ENCODE data around the gene CLVS2.
A peak's percentile ranks its signal among the peaks of the same experiment; 100 is the strongest.

Gene CLVS2, protein sequence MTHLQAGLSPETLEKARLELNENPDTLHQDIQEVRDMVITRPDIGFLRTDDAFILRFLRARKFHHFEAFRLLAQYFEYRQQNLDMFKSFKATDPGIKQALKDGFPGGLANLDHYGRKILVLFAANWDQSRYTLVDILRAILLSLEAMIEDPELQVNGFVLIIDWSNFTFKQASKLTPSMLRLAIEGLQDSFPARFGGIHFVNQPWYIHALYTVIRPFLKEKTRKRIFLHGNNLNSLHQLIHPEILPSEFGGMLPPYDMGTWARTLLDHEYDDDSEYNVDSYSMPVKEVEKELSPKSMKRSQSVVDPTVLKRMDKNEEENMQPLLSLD

DNA sequence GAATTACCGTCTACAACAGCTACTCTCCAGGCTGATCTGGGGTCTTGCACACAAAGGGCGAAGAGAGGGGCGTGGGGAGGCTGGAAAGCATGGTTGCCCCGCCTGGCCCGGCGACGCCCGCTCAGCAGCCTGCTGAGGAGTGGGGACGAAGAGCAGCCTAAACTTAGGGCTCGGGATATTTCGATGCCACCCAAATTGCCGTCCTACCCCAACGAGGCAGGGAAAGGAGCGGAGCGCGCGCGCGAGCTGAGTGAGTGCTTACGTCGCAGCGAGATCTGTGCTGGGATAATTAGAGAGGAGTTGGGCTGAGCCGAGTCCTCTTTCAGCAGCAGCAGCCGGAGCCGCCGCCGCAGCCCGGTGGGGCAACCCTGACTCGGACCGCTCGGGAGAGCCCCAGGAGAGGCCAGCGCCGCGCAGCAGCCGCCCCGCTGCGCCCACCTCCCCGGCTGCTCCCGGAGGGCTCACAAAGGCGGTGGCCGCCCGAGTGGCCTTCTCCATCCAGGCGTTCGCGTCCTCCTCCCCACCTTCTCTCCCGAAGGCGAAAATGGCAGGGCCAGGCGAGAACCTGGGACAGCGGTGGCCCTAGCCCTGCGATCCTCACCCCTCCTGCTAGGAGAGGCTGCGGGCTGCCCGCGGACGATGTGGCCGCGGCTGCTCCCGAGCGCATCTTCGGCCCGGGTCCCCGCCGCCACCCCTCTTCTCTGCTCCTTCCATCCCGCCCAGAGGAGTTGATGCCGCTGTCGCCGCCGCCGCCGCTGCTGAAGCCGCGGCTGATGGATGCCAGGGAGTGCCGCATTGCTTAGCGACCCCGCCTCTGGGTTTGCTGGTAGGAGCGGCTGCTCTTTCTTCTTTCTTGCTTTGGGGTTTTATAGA, at the start of gene CLVS2:
CLVS2 (plus strand) TSS at position 315 of the 873 bp plus-strand sequence. CDS start 1,543 bp downstream, outside the sequence.
- peak; percentile 64 for DNase-seq

DNA sequence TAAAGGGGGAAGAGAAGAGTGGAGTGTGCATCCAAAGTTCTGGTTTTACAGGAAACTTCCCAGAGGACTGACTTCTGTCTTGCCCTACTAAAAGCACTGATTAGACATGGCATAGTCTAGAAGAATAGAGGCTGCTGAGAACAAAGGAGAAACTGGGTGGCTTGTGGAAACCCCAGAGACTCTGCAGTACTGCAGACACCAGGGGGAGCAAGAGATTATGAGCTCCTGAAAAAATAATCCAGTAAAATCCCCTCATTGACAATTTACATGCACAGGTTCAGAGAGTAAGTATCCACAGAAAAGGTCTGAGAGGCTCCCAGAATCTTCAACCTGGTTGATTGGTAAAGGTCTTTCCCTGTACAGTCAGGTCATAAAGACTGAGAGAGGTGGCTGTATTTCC, 48.7 kb upstream of the CLVS2 start:
- no peak for DNase-seq

DNA sequence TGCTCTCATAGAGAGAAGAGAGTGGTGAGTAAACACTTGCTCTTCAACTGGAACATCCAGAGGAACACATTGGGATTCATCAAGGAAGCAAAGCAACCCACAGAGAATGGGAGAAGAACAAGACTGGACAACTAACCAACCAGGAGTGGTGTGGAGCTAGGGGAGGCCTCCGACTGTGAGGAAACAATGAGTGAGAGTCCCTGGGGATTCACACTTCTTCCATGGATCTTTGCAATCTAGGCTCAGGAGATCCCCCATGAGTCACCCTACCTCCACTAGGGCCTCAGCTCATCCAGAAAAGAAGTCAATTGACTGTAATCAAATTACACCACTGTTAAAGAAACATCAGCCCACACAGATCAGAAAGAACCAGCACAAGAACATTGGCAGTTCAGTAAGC, 42.3 kb upstream of the CLVS2 start:
- DNase-seq = peak; percentile 16

DNA sequence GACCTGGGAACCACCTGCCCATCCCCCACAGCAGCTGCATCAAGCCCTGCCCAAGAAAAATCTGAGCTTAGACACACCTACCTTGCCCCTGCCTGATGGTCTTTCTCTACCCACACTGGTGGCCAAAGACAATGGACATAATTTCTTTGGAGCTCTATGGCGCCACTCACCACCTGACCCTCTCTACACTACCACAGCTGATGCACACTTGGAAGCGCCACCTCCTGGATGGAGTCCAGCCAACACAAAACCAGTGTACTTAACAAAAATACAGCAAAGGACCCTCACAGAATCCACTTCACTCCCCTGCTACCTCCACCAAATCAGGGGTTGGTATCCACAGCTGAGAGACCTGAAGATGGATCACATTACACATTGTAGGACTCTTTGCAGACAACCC, 39.7 kb upstream of the CLVS2 start:
- DNase-seq = no peak

DNA sequence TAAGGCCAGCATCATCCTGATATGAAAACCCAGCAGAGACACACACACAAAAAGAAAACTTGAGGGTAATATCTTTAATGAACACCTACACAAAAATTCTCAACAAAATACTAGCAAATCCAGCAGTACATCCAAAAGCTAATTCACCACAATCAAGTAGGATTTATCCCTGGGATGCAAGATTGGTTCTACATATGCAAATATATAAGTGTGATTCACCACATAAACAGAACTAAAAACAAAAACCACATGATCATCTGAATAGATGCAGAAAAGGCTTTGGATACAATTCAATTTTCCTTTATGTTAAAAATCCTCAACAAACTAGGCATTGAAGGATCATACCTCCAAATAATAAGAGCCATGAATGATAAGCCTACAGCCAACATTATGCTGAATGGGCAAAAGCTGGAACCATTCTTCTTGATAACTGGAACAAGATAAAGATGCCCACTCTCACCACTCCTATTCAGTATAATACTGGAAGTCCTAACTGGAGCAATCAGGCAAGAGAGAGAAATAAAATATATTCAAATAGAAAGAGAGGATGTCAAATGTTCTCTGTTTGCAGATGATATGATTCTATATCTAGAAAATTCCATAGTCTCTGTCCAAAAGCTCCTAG, 33.9 kb upstream of the CLVS2 start:
- no peak for DNase-seq

DNA sequence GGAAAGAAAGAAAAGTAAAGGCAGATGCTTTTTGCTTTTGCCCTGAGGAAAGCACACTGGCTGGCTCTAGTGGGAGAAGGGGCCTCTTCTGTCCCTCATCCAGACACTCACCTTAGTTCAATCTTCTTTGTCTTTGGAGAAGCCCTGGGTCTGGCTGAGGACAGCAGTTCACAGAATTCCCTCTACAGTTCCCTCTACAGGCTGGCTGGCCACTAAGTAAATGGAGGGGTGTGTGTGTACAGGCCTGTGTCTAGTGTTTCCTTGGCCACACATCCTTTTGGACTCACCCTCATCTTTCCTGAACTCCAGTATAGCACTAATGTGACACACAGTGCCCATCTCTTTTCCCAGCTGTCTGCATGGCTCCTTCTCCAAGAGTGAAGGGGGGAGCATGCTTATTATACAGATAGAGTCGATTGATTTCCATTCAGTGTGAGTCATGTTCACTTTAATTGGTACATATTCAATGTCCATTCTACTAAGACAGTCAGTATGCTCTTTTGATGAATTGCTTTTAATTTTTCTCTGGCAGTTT, 26.0 kb upstream of the CLVS2 start:
- DNase-seq = no peak

DNA sequence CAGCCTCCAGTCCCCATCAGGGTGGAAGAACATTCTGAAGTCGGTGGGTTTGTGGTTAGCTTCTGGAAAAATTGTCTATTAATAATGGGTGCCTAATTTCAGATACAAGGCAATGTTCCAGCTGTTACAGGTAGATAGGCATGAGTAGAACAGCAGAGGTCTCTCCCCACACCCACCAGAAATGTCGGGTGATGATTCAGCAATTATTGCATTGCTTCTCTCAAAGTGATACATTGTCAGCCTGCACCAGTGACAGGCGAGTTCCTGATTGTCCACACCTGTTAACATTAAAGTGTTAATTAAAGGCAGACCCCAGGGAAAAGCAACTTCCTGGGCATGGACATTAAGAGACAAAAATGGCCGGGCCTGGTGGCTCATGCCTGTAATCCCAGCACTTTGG, 18.9 kb upstream of the CLVS2 start:
- no peak for DNase-seq

DNA sequence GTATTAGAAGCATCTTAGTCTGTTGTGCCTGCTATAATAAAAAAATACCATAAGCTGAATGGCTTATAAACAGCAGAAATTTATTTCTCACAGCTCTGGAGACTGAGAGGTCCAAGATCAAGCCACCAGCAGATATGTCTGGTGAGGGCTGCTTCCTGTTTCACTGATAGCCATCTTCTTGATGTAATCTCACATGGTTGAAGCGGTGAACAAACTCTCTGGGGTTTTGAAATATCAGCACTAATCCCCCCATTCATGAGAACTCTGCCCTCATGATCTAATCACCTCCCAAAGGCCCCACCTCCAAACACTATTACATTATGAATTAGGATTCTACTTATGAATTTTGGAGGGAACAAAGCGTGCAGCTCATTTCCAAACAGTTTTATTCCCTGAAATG, 11.6 kb upstream of the CLVS2 start:
- DNase-seq = no peak

DNA sequence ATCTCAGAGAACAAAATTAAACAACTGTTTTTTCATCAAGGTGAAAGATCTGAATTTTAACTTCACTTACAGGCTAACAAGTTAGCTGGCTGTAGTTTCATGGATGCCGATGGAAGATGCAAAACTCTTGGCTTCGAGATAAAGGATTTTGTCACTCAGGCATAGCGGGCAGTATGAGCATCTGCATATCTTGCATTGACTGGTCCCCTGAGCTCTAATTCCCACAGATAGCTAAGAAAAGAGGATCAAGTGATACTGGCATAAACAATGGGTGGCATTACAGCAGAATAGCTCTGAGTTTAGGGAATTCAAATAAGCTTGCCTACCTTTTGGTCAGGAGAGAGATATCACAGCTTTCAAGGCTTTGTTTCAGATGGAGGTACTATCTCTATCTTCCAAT, 1.8 kb upstream of the CLVS2 start:
- DNase-seq = no peak

DNA sequence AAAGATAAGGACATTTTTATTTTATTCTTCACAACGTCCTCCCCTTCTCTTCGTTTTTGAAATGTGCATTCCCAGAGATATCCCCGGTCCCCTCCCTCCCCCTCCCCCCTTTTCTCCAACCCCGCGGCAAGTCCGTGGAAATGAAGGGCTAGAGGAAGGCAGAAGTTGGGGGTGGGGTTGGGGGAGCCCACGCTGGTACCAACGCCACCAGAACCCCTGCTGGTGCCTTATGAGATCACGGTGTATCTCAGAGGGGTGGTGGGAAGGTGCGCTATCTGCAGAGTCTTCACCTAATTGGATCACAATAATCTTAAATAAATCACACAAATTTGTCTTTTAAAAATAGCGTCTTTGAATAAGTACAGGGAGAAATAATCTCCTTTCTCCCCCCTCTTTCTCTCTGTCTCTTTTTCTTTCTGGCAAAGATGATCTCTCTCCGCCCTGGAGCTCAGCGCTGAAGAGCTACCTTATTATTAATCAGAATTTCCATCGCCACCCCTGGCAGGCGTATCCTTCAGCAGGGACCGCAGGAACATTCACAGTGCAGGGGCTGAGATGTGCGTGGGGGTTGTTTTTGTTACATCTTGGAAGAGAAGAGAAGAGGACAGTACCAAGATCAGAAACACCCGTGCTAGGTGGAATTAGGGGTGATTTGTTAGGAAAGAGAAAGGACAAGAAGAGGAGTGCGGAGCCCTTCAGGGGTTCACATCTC, 915 bp downstream of the CLVS2 start:
- DNase-seq = no peak

DNA sequence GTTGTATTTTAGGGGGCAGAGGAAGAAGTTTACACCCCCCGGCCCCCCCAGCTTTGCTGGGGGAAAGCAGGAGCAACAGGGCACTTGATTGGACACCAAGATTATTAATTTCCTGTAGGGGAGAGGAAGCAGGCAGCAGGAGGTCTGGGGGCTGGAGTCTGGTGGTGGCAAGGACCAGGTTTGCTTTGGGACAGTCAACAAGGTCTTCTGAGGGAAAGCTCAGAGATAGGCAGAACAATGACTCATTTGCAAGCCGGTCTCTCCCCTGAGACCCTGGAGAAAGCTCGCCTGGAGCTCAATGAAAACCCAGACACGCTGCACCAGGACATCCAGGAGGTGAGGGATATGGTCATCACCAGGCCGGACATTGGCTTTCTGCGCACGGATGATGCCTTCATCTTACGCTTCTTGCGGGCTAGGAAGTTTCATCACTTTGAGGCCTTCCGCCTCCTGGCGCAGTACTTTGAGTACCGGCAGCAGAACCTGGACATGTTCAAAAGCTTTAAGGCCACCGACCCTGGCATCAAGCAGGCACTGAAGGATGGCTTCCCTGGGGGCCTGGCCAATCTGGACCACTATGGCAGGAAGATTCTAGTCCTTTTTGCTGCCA, 1.6 kb downstream of the CLVS2 start:
- no peak for DNase-seq

DNA sequence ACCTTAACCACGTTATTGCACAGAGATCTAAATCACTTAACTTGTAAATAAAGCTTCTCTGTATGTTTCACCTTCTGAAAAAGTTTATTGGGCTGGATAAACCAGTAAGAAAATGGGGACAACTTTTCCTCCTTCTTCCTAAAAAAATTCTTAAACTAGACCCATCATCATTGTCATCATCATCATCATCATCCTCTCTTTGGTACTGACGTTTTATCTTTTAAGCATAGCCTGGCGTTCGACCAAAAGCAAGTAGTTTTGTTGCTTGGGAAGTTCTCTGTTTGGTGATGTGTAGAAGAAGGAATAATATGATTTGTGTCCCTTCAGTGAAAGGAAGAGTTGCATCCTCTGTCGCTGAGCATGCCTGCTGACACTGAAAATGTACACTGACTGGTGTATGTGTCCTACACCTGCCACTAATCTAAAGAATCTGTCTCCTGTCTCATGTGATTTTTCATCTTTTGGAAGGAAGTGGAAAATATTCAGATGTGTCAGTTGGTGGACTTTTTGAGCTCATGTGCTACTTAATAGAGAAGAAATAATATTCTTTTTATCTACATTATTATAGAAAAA, 2.5 kb downstream of the CLVS2 start:
- DNase-seq = no peak

DNA sequence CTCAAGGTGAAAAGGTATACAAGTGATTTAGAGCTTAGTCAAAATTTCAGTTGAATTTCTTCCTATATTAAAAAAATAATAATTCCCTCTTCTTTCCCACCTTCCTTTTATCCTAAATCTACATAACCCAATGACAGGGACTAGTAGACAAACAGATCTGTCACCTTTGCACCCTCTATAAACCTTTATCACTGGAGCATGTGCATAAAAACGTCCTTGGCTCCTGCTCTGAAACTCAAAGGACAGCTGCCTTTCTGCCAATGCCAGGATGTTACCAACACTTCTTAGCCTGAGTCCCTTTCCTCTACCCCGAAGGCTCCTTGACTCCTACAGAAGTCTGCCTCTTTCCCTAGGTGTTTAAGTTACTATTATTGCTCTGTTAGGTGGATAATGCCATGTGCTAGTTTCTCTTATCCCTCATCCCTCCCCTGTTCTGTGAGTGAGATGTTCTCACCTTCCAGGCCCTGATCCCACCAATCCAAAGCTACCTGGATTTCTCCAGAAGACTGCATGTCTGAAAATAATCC, 4.3 kb downstream of the CLVS2 start:
- no peak for DNase-seq

DNA sequence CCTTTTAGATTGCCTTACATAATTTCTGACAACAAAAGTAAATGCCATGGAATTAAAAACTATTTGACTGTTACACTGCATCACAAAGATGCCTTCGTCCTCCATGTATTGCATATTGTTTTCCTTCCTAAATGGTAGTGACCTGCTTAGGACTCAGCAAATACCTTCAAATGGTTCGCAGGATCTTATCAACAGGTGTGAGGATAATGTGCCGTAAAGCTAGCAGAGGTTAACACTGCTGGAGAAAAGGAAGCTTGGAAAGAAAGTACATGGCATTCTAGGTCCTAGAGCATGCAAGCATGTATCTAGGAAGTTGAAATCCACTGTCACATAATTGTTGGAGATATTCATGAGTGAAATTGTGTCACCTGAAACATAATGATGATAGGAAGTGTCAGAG, 5.5 kb downstream of the CLVS2 start:
- no peak for DNase-seq

DNA sequence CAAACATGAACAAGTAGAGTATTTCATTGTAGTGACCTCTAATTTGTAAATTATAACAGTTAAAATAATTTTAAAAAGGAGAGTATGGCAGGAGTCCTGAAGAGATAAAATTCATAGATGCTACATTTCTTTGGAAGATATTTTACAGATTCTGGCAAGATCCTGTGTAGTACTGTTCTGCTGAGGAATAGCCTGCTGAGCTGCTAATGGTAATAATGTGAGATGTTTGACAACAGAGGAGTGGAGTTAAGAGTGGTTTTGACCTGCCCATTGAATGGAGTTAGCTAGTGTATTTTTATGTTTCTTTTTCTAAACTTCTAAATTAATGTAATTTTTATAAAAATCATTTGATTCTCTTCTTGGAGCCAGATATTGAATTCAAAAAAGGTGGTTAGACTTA, 11.8 kb downstream of the CLVS2 start:
- no peak for DNase-seq

DNA sequence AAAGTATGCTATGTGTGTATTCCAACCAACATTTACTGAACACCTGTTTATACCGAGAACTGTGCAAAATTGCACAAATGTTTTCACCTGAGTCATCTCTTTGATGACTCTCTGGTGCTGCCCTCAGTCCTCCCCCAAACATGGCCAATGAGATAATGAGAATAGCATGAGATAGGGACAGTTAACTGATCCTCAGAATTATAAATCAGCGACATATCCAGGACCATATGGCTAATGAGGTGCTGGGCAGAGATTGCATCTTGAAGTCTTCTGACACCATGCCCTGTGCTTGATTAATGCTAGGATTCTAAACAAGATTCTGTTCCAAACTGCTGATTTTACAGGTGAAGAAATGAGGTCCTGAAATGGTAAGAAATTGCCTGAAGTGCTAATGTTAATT, 13.0 kb downstream of the CLVS2 start:
- no peak for DNase-seq

DNA sequence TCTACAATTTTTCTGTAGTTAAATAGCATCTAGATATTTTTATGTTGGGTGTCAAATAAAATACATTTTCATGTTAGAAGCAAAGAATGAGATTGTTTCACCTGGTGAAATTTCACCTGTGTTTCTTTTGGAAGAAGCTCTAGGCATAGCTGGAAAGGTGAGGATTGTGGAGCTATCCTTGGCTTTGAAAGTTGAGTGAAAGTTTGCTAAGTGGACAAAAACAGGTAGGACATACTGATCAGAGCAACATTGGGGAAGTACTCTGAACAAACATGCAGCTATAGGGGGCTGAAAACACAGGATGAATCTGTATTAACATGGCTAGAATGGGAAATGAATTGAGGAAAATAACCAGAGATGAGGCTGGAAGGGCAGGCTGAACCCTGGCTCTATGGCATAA, 18.8 kb downstream of the CLVS2 start:
- DNase-seq = no peak

DNA sequence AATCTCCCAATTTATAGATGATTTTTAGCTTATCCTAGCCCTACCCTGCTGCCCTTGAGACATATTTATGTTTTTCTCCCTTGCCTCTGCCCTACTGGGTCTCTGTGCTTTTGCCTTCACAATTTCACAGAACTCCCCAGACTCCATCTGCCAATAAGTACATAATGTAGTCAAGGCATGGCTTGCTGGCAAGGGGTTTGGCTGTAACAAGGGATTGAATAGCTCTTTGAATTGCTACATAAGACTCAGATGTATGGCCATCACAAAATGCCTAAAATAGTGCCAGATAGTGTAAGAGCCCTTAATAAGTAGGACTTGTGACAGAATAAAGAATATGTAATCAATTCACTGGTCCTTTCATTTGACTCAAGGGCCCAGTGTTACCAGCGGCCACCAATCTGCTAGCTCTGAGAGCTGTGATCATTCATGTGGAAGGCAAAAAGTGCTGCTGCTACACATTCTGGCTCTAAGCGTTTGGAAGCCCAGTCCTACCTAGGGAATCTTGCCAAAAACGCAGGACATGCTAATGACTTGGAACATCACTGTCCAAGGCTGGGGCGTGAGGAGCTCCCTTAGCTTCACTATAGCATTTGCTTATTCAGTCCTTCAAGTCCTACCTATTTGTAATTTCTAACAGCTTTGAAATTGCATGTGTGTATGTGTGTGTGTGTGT, 20.5 kb downstream of the CLVS2 start:
- DNase-seq = no peak

DNA sequence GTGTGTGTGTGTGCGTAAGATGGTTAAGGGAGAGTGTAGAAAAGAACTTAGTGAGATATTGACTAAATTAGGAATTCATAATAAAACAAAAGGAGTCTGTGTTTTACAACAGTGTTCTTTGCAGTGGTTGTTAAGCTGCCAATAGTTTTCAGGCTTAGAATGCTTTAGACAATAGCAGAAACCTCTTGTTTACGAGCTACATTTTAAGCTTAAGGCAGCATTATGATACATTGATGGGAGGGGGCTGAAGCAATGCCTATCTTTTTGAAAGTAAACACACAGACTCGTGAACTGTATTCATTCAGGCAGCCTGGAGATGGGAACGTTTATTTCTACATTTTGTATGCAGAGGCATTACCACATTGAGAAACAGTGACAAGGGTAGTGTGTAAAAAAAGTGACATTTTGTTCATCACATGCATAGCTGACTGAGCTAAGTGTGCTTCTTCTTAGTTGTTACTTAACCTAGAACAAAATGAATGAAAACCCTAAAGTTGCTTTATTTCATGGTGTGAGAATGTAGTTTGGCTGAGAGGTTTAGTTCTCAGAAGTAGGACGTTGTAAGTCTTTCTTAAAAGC, 21.2 kb downstream of the CLVS2 start:
- no peak for DNase-seq

DNA sequence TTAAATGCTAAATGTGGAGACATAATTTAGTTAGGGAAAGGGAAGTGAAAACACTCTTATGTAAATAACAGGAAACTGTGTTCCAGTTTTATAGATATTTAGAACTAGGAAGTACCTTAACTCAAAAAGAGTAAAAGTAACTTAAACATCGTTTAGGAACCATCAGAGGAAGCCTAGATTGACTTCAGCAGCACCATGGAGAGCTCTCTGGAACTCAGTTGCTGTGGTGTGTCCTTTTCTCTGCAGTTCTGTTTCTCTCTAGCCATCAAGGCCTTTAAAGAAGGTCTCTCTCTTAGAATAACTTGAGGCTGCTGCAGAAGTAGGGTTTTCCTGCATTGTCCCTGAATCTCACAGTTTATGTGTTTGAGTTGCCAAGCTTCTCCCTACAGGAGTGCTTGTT, 26.9 kb downstream of the CLVS2 start:
- no peak for DNase-seq

DNA sequence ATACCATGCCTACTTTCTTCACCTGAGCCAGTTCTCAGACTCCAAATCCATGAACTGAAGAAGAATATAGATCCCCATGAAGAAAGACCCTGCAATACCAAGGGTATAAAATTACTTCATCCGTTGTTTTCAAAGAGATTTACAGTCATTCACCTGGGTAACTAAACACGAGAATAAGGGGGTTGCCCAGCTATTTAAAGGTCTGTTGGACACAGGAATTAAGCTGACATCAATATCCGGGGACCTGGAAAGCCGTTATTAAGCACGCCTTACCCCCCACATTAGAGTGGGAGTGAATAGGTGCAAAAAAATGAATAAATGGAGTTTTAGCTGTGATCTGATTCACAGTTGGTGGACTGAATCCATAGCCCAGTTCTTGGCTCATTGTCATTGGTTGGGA, 28.9 kb downstream of the CLVS2 start:
- DNase-seq = no peak

Measured in T1000 (cell line).